CD4-positive, alpha-beta memory T cell (primary cell): ENCODE measurements around the gene AGPAT2. TPM values are rescaled to one million over a fixed set of nuclear protein-coding genes. Genes with fewer than 3 reads are reported as not detected.

Experiments used
- CTCF ChIA-PET: fragments of 350-600 bp; sonication (Branson Sonifier 250); formaldehyde crosslinking; loops from one replicate; lab custom pipeline; 2021; ENCODE audit warnings: inconsistent platforms; ENCODE audit not compliant: partially characterized antibody; lab: Charles Lee
- POLR2A ChIA-PET: fragments of 350-600 bp; sonication (Branson Sonifier 250); formaldehyde crosslinking; loops from one replicate; lab custom pipeline; 2021; ENCODE audit not compliant: partially characterized antibody; lab: Charles Lee
- DNase-seq, 5 donors: peaks; one replicate each; pipeline versions ENCODE4 v3.0.0 to v3.0.0-alpha.2; 2020 to 2022; ENCODE audit warnings: mixed read lengths in 1 of 5
- H3K27ac ChIP-seq: one replicate; pipeline ENCODE4 v1.7.0; 2013; ENCODE audit warnings: low read depth, low read length
- H3K27me3 ChIP-seq: 2 replicates; pipeline ENCODE4 v1.7.0; 2013; ENCODE audit warnings: mild to moderate bottlenecking, low read length, moderate library complexity; ENCODE audit not compliant: insufficient read depth
- H3K36me3 ChIP-seq: 2 replicates; pipeline ENCODE4 v1.7.0; 2013; ENCODE audit warnings: mild to moderate bottlenecking, low read length, moderate library complexity; ENCODE audit not compliant: insufficient read depth
- H3K4me1 ChIP-seq: 2 replicates; pipeline ENCODE4 v1.7.0; 2013; ENCODE audit warnings: mild to moderate bottlenecking, low read length, moderate library complexity; ENCODE audit not compliant: insufficient read depth
- H3K4me3 ChIP-seq, 2 donors: one replicate each; pipeline ENCODE4 v1.7.0; 2013; ENCODE audit warnings: low read length in 2 of 2, mild to moderate bottlenecking in 1 of 2
- H3K9me3 ChIP-seq, 2 donors: one replicate each; pipeline ENCODE4 v1.7.0; 2013; ENCODE audit warnings: low read length in 2 of 2, control low read depth in 1 of 2; ENCODE audit not compliant: control insufficient read depth in 1 of 2
- H3K27ac Mint-ChIP-seq, 7 donors: one replicate each; pipeline ENCODE4 v1.8.0; 2020 to 2021; ENCODE audit warnings: mixed read lengths in 7 of 7, mild to moderate bottlenecking in 6 of 7, inconsistent platforms in 3 of 7, moderate library complexity in 3 of 7
- H3K27me3 Mint-ChIP-seq, 2 donors: one replicate each; pipeline ENCODE4 v1.8.0; 2020 to 2021; ENCODE audit warnings: mixed read lengths in 2 of 2
- H3K36me3 Mint-ChIP-seq, 2 donors: one replicate each; pipeline ENCODE4 v1.8.0; 2020 to 2021; ENCODE audit warnings: mixed read lengths in 2 of 2, inconsistent platforms in 1 of 2, mild to moderate bottlenecking in 1 of 2
- H3K4me1 Mint-ChIP-seq, 4 donors: one replicate each; pipeline ENCODE4 v1.8.0; 2020 to 2021; ENCODE audit warnings: mixed read lengths in 4 of 4, mild to moderate bottlenecking in 1 of 4
- H3K4me3 Mint-ChIP-seq, 8 donors: one replicate each; pipeline ENCODE4 v1.8.0; 2020 to 2021; ENCODE audit warnings: mixed read lengths in 8 of 8, mild to moderate bottlenecking in 7 of 8, moderate library complexity in 6 of 8, inconsistent platforms in 3 of 8
- H3K9me3 Mint-ChIP-seq, 8 donors: one replicate each; pipeline ENCODE4 v1.8.0; 2020 to 2021; ENCODE audit warnings: mixed read lengths in 8 of 8, mild to moderate bottlenecking in 5 of 8, inconsistent platforms in 3 of 8, moderate library complexity in 1 of 8
- intact Hi-C: fragments of 100-400 bp; cut with micrococcal nuclease; formaldehyde crosslinking; loops from one replicate; pipeline ENCODE4 v1.15.1; 2023
- polyA plus RNA-seq, 2 donors: library from polyadenylated mRNA; unstranded; fragments of 300-500 nt; fragmentation: Illumina TruSeq; gene quantifications; one replicate each; pipeline ENCODE4 v1.2.3, GENCODE V29; 2021
- total RNA-seq, 2 experiments: library from RNA; stranded (reverse); gene quantifications; one replicate each; pipeline ENCODE4 v1.2.3, GENCODE V29; 2021

Gene AGPAT2
- total and polyA plus RNA-seq, 4 experiments from 2014 or later = 6.9 to 20.6 (median 12.0) TPM

GRCh38 chr9:136695955-136696354 lies 8.7 kb upstream of the AGPAT2 start:
- H3K4me3 Mint-ChIP-seq = no peak overlapping the region
- intact Hi-C loops = no loop called here
- DNase-seq = no peak
- POLR2A ChIA-PET = no interaction called here
- CTCF ChIA-PET = interaction anchor here (1.6 kb wide), 1 partner anchor 158 kb away, joined by 3 read pairs; no protein-coding TSS in a partner anchor
- no peaks in the 10 kb centered on the region for H3K27me3 ChIP-seq
- H3K4me3 ChIP-seq = no peak overlapping the region
- no peaks in the 10 kb centered on the region for H3K36me3 Mint-ChIP-seq
- H3K4me1 ChIP-seq = peaks cover 9% of the 10 kb centered on the region
- peaks cover under 1 to 13% of the 10 kb centered on the region in 2 donors for H3K27me3 Mint-ChIP-seq
- no peaks in the 10 kb centered on the region for H3K9me3 ChIP-seq
- no peaks in the 10 kb centered on the region for H3K9me3 Mint-ChIP-seq
- no peak overlapping the region for H3K27ac Mint-ChIP-seq
- H3K27ac ChIP-seq = no peak overlapping the region
- peaks cover 3 to 11% (median 7%) of the 10 kb centered on the region in 4 donors for H3K4me1 Mint-ChIP-seq
- H3K36me3 ChIP-seq = no peaks in the 10 kb centered on the region

GRCh38 chr9:136695435-136695895 lies 8.2 kb upstream of the AGPAT2 start:
- H3K4me1 ChIP-seq = peaks cover 4% of the 10 kb centered on the region
- no peaks in the 10 kb centered on the region for H3K27me3 ChIP-seq
- ChIA-PET POLR2A (no interaction called here), CTCF (interaction anchor here (1.6 kb wide), 1 partner anchor 157 kb away, joined by 3 read pairs; no protein-coding TSS in a partner anchor)
- Mint-ChIP-seq H3K4me1 (peaks cover 2 to 6% (median 3%) of the 10 kb centered on the region in 4 donors), H3K27me3 (peaks cover 0 to 12% of the 10 kb centered on the region in 2 donors), H3K9me3 (no peaks in the 10 kb centered on the region), H3K36me3 (no peaks in the 10 kb centered on the region), H3K27ac (no peak overlapping the region), H3K4me3 (no peak overlapping the region)
- DNase-seq = no peak
- no peaks in the 10 kb centered on the region for H3K9me3 ChIP-seq
- intact Hi-C loops = no loop called here
- no peak overlapping the region for H3K27ac ChIP-seq
- H3K4me3 ChIP-seq = no peak overlapping the region
- H3K36me3 ChIP-seq = no peaks in the 10 kb centered on the region

GRCh38 chr9:136694872-136695247 lies 7.6 kb upstream of the AGPAT2 start:
- Mint-ChIP-seq H3K4me3 (no peak overlapping the region), H3K4me1 (peaks cover 0 to 2% (median 0%) of the 10 kb centered on the region in 4 donors), H3K36me3 (no peaks in the 10 kb centered on the region), H3K27ac (no peak overlapping the region), H3K9me3 (no peaks in the 10 kb centered on the region), H3K27me3 (peaks cover 0 to 11% of the 10 kb centered on the region in 2 donors)
- intact Hi-C loops = no loop called here
- Histone ChIP-seq H3K27ac (no peak overlapping the region), H3K4me1 (no peaks in the 10 kb centered on the region), H3K36me3 (no peaks in the 10 kb centered on the region), H3K4me3 (no peak overlapping the region), H3K27me3 (no peaks in the 10 kb centered on the region), H3K9me3 (no peaks in the 10 kb centered on the region)
- POLR2A ChIA-PET = no interaction called here
- CTCF ChIA-PET = interaction anchor here (1.6 kb wide), 1 partner anchor 157 kb away, joined by 3 read pairs; no protein-coding TSS in a partner anchor
- no peak for DNase-seq

GRCh38 chr9:136694163-136694871 lies 7.1 kb upstream of the AGPAT2 start:
- CTCF ChIA-PET = interaction anchor here (1.6 kb wide), 1 partner anchor 156 kb away, joined by 3 read pairs; no protein-coding TSS in a partner anchor
- H3K27ac Mint-ChIP-seq = no peak overlapping the region
- intact Hi-C loops = no loop called here

GRCh38 chr9:136693490-136694162 lies 6.4 kb upstream of the AGPAT2 start:
- H3K36me3 ChIP-seq = no peaks in the 10 kb centered on the region
- no peaks in the 10 kb centered on the region for H3K9me3 ChIP-seq
- no peaks in the 10 kb centered on the region for H3K27me3 ChIP-seq
- no peaks in the 10 kb centered on the region for H3K4me1 ChIP-seq
- no peak overlapping the region for H3K4me3 ChIP-seq
- no peak for DNase-seq
- Mint-ChIP-seq H3K9me3 (no peaks in the 10 kb centered on the region), H3K36me3 (no peaks in the 10 kb centered on the region), H3K4me1 (peaks cover 0 to 2% (median 0%) of the 10 kb centered on the region in 4 donors), H3K27ac (peak overlapping the region in 1 of 7 donors; percentile 15), H3K27me3 (peaks cover 0 to 9% of the 10 kb centered on the region in 2 donors), H3K4me3 (no peak overlapping the region)
- ChIA-PET POLR2A (no interaction called here), CTCF (no interaction called here)
- H3K27ac ChIP-seq = no peak overlapping the region
- intact Hi-C loops = no loop called here

More at GRCh38 chr9:136694163-136694871, 7.1 kb upstream of the AGPAT2 start:
- H3K36me3 ChIP-seq = no peaks in the 10 kb centered on the region
- no peak overlapping the region for H3K4me3 Mint-ChIP-seq
- H3K27me3 Mint-ChIP-seq = peaks cover 0 to 11% of the 10 kb centered on the region in 2 donors
- H3K4me1 ChIP-seq = no peaks in the 10 kb centered on the region
- H3K27me3 ChIP-seq = no peaks in the 10 kb centered on the region
- no peaks in the 10 kb centered on the region for H3K9me3 Mint-ChIP-seq
- H3K36me3 Mint-ChIP-seq = no peaks in the 10 kb centered on the region
- H3K9me3 ChIP-seq = no peaks in the 10 kb centered on the region
- no peak for DNase-seq
- POLR2A ChIA-PET = no interaction called here
- no peak overlapping the region for H3K4me3 ChIP-seq
- H3K27ac ChIP-seq = no peak overlapping the region
- H3K4me1 Mint-ChIP-seq = peaks cover 0 to 2% (median 0%) of the 10 kb centered on the region in 4 donors

GRCh38 chr9:136693135-136693489 lies 5.9 kb upstream of the AGPAT2 start:
- H3K4me1 ChIP-seq = no peaks in the 10 kb centered on the region
- POLR2A ChIA-PET = no interaction called here
- no peak overlapping the region for H3K4me3 ChIP-seq
- Mint-ChIP-seq H3K36me3 (no peaks in the 10 kb centered on the region), H3K27me3 (peaks cover 0 to 9% of the 10 kb centered on the region in 2 donors), H3K4me3 (no peak overlapping the region), H3K27ac (peak overlapping the region in 1 of 7 donors; percentile 15), H3K9me3 (no peaks in the 10 kb centered on the region), H3K4me1 (peaks cover 0 to 2% (median under 1%) of the 10 kb centered on the region in 4 donors)
- H3K27ac ChIP-seq = no peak overlapping the region
- no peak for DNase-seq
- intact Hi-C loops = no loop called here
- no peaks in the 10 kb centered on the region for H3K36me3 ChIP-seq
- no peaks in the 10 kb centered on the region for H3K9me3 ChIP-seq
- CTCF ChIA-PET = no interaction called here
- no peaks in the 10 kb centered on the region for H3K27me3 ChIP-seq
